H54 (cell line): ENCODE data around the gene LAMA1.

Experiments used
- DNase-seq: peaks from one replicate; pipeline ENCODE4 v3.0.0; 2011; ENCODE audit warnings: low spot score, mixed read lengths; ENCODE audit not compliant: insufficient read length
- FAIRE-seq: peaks from 3 replicates; lab custom pipeline; 2011; peaks lifted over from hg19 to GRCh38; lab: Jason Lieb, UNC
- POLR2A ChIP-seq: IDR thresholded peaks from 2 replicates; pipeline ENCODE4 v1.6.1; 2011; ENCODE audit warnings: low read depth, mild to moderate bottlenecking, low read length

LAMA1 gene

DNA sequence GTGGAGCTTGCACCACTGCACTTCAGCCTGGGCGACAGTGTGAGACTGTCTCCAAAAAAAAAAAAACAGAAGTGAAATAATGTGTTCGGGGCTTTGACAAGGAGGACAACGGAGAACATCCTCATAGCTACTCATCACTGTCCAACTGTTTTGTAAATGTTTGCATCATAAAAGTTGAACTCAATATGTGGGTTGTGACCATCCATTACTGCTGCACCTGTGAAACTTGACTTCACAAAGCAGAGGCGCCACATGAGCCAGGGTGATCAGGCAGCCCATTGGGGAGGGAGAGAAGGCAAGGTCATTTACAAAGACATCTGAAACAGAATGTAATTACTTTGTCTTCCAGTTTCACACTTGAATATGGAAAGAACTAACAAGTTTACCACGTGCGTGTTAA is 61.6 kb downstream of the LAMA1 start:
- no peak for TF ChIP-seq POLR2A
- no peak for FAIRE-seq
- no peak for DNase-seq

GRCh38 chr18:7049951-7050350 is 67.6 kb downstream of the LAMA1 start:
- FAIRE-seq (no peak), DNase-seq (no peak)
- TF ChIP-seq POLR2A, result no peak

GRCh38 chr18:7048081-7048480 is 69.5 kb downstream of the LAMA1 start:
- FAIRE-seq, result no peak
- no peak for DNase-seq
- TF ChIP-seq POLR2A, result no peak

GRCh38 chr18:7047336-7047735 is 70.3 kb downstream of the LAMA1 start:
- DNase-seq, result no peak
- no peak for FAIRE-seq
- TF ChIP-seq POLR2A, result no peak

DNA sequence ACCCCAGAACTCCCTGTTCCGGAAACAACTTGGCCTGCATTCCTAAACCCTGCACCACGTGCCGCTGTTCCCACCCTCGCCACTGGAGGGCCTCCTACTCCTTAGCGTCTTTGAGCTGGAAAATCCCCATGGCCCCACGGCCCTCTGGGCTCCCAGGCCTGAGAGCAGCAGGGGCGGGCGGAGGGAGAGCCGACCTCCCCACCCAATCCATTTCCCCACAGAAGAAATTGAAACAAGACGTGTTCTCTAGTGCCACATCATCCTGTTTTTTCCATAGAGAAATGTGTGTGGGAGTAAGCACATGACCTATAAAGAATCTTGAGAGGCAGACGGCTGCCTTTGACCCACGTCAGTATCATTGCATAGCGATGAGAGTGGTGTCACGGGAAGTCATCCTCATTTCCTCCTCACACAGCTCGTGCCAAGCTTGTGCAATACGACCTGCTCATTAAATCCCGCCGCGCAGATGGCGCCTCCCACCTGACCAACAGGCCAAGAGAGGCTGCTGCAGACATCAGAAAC is 79.2 kb downstream of the LAMA1 start:
- DNase-seq (peak; percentile 62), FAIRE-seq (peak; percentile 88)
- no peak for TF ChIP-seq POLR2A

DNA sequence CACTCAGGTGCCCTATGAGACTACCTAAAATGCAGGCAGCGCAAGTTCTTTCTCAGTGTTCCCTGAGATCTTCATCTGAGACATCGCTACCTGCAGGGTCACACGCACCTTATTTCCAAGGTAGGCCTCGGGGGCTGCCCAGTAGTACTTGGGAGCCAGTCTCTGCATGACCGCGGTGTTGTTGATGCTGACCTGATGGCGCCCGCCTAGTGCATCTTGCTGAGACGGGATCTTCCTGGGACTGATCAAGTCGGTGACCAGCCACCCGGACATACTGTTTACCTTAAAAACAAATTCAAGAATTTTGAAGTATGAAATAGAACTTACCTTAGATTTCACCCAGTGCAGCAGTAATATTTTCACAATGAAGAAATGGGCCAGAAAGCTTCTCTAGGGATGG is 80.1 kb downstream of the LAMA1 start:
- no peak for FAIRE-seq
- no peak for TF ChIP-seq POLR2A
- DNase-seq, result no peak

- no peak for TF ChIP-seq POLR2A
- FAIRE-seq, result no peak
- DNase-seq, result no peak
Observed at GRCh38 chr18:7035807-7036206, 81.8 kb downstream of the LAMA1 start.

- DNase-seq, result no peak
- TF ChIP-seq POLR2A, result no peak
- FAIRE-seq, result no peak
Observed at GRCh38 chr18:7034924-7035323, 82.7 kb downstream of the LAMA1 start.

DNA sequence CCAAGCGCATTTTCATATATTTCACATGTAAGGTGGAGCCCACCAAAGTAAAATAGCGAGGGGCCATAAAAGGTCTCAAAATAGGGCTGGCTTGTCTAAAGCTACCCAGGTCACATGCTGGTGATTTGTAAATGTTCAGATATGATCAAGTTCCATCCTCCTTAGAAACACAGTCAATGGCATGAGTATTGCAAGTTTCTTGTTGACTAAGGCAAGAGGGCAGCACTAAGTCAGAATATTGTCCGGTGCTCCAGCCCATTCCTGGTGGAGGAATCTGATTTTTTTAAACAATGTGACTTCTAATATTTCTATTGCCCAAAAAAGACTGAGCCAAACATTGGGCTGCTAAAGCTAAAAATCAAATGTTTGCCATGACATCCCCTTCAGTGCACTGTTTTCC is 85.1 kb downstream of the LAMA1 start:
- FAIRE-seq, result no peak
- no peak for TF ChIP-seq POLR2A
- DNase-seq, result no peak

DNA sequence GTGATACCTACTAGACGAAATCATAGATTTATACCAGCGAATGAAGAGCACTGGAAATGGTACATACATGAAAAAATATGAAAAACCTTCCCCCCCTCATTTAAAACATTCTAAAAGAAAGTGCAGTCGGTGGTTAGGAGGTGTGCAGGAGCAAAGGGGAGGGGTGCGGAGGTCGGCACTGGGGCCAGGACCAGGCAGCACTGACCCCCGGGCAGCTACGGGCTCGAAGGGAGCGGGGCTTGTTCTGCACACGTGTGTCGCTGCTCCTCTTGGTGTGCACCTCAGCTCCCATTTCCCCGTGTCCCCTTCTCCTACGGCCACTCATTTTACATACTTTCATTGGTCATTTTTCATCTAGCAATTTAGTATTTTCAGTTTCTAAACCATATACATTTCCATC is 89.0 kb downstream of the LAMA1 start:
- no peak for TF ChIP-seq POLR2A
- FAIRE-seq (no peak), DNase-seq (no peak)

DNA sequence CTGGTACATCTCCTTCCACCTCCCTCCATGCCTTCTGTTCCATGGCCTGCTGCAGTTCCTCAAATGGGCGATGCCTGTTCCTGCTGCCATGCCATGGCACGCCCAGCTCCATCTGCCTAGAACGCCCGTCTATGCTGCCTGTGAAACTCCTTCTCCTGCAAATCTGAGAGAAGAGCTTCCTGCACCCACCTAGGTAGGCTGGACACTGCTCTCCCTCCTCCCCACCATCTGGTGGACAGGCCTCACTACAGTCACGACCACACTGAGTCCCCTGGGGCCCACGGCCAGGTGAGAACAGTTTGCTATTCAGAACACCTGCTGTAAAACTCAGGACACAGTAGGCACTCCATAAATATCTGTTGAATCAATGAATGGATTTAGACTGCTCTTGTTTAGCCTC is 92.4 kb downstream of the LAMA1 start:
- TF ChIP-seq POLR2A, result no peak
- DNase-seq (no peak), FAIRE-seq (no peak)

DNA sequence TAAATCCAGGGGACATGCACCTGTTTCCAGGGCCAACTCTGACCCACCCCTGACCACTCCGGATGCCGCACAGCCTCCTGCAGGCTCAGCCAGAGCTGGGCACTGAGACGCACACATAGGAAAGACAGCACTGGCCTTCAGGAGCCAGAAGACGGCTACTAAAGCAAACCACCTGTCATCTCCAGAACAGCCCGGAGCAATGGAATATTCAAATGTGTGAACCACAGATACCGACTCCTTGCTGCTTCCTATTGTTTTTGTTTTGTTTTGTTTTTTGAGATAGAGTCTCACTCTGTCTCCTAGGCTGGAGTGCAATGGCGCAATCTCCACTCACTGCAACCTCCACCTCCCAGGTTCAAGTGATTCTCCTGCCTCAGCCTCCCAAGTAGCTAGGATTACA is 94.0 kb downstream of the LAMA1 start:
- TF ChIP-seq POLR2A, result no peak
- FAIRE-seq (no peak), DNase-seq (no peak)

GRCh38 chr18:7023063-7023580 is 94.5 kb downstream of the LAMA1 start:
- no peak for TF ChIP-seq POLR2A
- DNase-seq (no peak), FAIRE-seq (no peak)

DNA sequence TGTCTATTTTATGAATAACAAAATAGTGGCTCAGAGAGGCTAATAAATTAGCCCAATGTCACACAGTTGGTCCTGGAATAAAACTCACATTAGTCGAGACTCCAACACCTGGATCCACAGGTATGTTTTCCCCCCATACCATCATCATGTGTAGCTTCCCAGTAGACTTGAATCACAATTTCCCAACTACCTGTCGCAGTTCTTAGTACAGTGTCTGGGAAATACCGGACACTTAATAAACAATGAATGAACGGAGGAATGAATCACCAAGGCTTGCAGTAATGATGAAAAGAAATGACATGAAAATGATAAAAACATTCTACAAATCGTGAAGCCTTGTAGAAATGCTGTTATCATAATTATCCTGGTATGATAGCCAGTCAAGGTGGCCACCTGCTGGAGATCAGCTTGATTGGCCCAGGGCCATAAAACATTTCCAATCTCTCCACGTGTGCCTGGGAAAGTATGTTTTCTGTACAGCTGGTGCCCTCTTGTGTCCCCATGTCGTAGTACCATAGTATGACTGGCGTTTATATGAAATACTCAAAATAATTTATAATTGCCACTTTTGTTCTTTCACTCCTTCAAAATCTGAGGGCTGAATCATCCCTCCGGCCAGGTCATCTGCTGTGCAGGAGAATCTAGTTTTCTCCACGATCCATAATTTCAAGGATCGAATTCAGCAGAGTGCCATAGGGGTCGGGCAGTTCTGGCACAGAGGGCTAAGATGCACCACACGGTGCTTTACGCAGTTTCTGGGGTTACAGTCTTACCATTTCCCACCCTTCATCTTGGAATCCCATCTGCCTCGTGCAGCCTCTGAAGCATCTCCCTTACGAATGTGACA is 95.4 kb downstream of the LAMA1 start:
- no peak for TF ChIP-seq POLR2A
- DNase-seq (peak; percentile 39), FAIRE-seq (peak; percentile 11)
